ENCODE data around the gene MAP7D1. TPM values are rescaled to one million over a fixed set of nuclear protein-coding genes. Genes with fewer than 3 reads are reported as not detected.
"Not testable (repeated sequence)": the region's sequence is repeated elsewhere in the genome, so short reads cannot be mapped to it uniquely, and the experiment has no call there.

Gene MAP7D1
- total RNA-seq, 1 donor from 2014 or later = 183 TPM

- DNase-seq (ENCODE audit: low read depth) = no peak
- Histone ChIP-seq H3K36me3 (ENCODE audit: control insufficient read depth, insufficient read depth, low read length) (no peaks in the 10 kb centered on the region), H3K27me3 (ENCODE audit: control insufficient read depth, insufficient read depth, low read length) (no peaks in the 10 kb centered on the region), H3K4me3 (ENCODE audit: low read depth, low read length) (no peak overlapping the region)
- TF ChIP-seq CTCF (IDR thresholded peaks at IDR 0.05; ENCODE audit: insufficient read depth, low read length, poor library complexity, severe bottlenecking) = no peak
Observed at GRCh38 chr1:36211307-36211706, 55.3 kb downstream of the MAP7D1 start.

- no peak for TF ChIP-seq CTCF (IDR thresholded peaks at IDR 0.05; ENCODE audit: insufficient read depth, low read length, poor library complexity, severe bottlenecking)
Observed at GRCh38 chr1:36211841-36212240, 55.9 kb downstream of the MAP7D1 start.

GRCh38 chr1:36212782-36213181 is 56.8 kb downstream of the MAP7D1 start:
- Histone ChIP-seq H3K27me3 (ENCODE audit: control insufficient read depth, insufficient read depth, low read length) (no peaks in the 10 kb centered on the region), H3K4me3 (ENCODE audit: low read depth, low read length) (no peak overlapping the region), H3K36me3 (ENCODE audit: control insufficient read depth, insufficient read depth, low read length) (no peaks in the 10 kb centered on the region)
- TF ChIP-seq CTCF (IDR thresholded peaks at IDR 0.05; ENCODE audit: insufficient read depth, low read length, poor library complexity, severe bottlenecking) = no peak
- no peak for DNase-seq (ENCODE audit: low read depth)

More at GRCh38 chr1:36211841-36212240, 55.9 kb downstream of the MAP7D1 start:
- no peak for DNase-seq (ENCODE audit: low read depth)
- H3K27me3 ChIP-seq (ENCODE audit: control insufficient read depth, insufficient read depth, low read length) = no peaks in the 10 kb centered on the region
- H3K36me3 ChIP-seq (ENCODE audit: control insufficient read depth, insufficient read depth, low read length) = no peaks in the 10 kb centered on the region
- H3K4me3 ChIP-seq (ENCODE audit: low read depth, low read length) = no peak overlapping the region

GRCh38 chr1:36217670-36218069 is 61.7 kb downstream of the MAP7D1 start:
- no peak overlapping the region for H3K4me3 ChIP-seq (ENCODE audit: low read depth, low read length)
- H3K36me3 ChIP-seq (ENCODE audit: control insufficient read depth, insufficient read depth, low read length) = no peaks in the 10 kb centered on the region
- DNase-seq (ENCODE audit: low read depth) = no peak
- TF ChIP-seq CTCF (IDR thresholded peaks at IDR 0.05; ENCODE audit: insufficient read depth, low read length, poor library complexity, severe bottlenecking) = peak; percentile 50
- H3K27me3 ChIP-seq (ENCODE audit: control insufficient read depth, insufficient read depth, low read length) = no peaks in the 10 kb centered on the region

GRCh38 chr1:36221901-36222300 is 65.9 kb downstream of the MAP7D1 start:
- not testable (repeated sequence) for H3K36me3 ChIP-seq (ENCODE audit: control insufficient read depth, insufficient read depth, low read length); DNase-seq (ENCODE audit: low read depth); H3K27me3 ChIP-seq (ENCODE audit: control insufficient read depth, insufficient read depth, low read length); H3K4me3 ChIP-seq (ENCODE audit: low read depth, low read length)

- TF ChIP-seq CTCF (IDR thresholded peaks at IDR 0.05; ENCODE audit: insufficient read depth, low read length, poor library complexity, severe bottlenecking) = no peak
Observed at GRCh38 chr1:36222481-36223380, 66.8 kb downstream of the MAP7D1 start.

More at GRCh38 chr1:36222481-36223380, 66.8 kb downstream of the MAP7D1 start:
- Histone ChIP-seq H3K4me3 (ENCODE audit: low read depth, low read length) (peak overlapping the region; percentile 69), H3K27me3 (ENCODE audit: control insufficient read depth, insufficient read depth, low read length) (no peaks in the 10 kb centered on the region), H3K36me3 (ENCODE audit: control insufficient read depth, insufficient read depth, low read length) (no peaks in the 10 kb centered on the region)
- DNase-seq (ENCODE audit: low read depth) = no peak

All from kidney epithelial cell (primary cell).